Measurements from ENCODE around the gene MRPL51. TPM values are rescaled to one million over a fixed set of nuclear protein-coding genes. Genes with fewer than 3 reads are reported as not detected.

The MRPL51 gene
- total and polyA plus RNA-seq, 2 experiments from 2014 or later: 57.4 to 231 TPM

DNA sequence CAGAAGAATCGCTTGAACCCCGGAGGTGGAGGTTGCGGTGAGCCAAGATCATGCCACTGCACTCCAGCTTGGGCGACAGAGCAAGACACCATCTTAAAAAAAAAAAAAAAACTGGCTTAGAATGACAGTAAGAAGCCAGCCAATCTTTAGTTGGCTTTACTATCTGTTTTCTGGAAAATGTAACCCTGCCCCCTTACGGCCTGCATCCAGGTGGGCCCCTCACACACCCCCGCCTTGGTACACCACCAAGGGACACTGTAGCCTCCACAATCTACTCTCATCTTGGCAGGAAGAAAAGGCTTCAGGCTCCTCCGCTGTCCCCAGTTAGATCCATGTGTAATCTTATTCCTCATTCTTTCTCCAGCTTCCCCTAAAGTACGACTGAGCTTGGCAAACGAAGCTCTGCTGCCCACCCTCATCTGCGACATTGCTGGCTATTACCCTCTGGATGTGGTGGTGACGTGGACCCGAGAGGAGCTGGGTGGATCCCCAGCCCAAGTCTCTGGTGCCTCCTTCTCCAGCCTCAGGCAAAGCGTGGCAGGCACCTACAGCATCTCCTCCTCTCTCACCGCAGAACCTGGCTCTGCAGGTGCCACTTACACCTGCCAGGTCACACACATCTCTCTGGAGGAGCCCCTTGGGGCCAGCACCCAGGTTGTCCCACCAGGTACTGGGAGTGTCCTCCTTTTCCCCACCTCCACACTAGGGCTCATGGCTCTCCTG, 34.6 kb downstream of the MRPL51 start:
- WGBS (ENCODE audit: low lambda C conversion rate, missing lambda C conversion rate): 97% methylated on average over 14 of the region's 14 CpGs
- Histone ChIP-seq H3K4me3 (no peak overlapping the region), H2AFZ (no peak overlapping the region), H3K9me3 (ENCODE audit: low read depth) (no peaks in the 10 kb centered on the region), H3K27me3 (no peaks in the 10 kb centered on the region), H3K9me2 (replicated peaks; ENCODE audit: insufficient read depth) (no peaks in the 10 kb centered on the region), H3K4me2 (no peak overlapping the region), H4K20me1 (ENCODE audit: insufficient read depth, poor library complexity, severe bottlenecking) (no peaks in the 10 kb centered on the region), H3K4me1 (ENCODE audit: insufficient read depth) (no peaks in the 10 kb centered on the region), H3K79me2 (no peaks in the 10 kb centered on the region), H3K27ac (no peak overlapping the region), H3K36me3 (replicated peaks; ENCODE audit: insufficient read depth, low read depth) (no peaks in the 10 kb centered on the region)
- DNase-seq (ENCODE audit: low spot score): no peak
- TF ChIP-seq, protein P1, sequence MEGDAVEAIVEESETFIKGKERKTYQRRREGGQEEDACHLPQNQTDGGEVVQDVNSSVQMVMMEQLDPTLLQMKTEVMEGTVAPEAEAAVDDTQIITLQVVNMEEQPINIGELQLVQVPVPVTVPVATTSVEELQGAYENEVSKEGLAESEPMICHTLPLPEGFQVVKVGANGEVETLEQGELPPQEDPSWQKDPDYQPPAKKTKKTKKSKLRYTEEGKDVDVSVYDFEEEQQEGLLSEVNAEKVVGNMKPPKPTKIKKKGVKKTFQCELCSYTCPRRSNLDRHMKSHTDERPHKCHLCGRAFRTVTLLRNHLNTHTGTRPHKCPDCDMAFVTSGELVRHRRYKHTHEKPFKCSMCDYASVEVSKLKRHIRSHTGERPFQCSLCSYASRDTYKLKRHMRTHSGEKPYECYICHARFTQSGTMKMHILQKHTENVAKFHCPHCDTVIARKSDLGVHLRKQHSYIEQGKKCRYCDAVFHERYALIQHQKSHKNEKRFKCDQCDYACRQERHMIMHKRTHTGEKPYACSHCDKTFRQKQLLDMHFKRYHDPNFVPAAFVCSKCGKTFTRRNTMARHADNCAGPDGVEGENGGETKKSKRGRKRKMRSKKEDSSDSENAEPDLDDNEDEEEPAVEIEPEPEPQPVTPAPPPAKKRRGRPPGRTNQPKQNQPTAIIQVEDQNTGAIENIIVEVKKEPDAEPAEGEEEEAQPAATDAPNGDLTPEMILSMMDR (IDR thresholded peaks at IDR 0.05; ENCODE audit: poor library complexity): no peak
- TF ChIP-seq EZH2 (IDR thresholded peaks at IDR 0.05; ENCODE audit: borderline replicate concordance) (no peak), EZH2phosphoT487 (IDR thresholded peaks at IDR 0.05; ENCODE audit: low read depth, severe bottlenecking, unreplicated experiment) (no peak)

DNA sequence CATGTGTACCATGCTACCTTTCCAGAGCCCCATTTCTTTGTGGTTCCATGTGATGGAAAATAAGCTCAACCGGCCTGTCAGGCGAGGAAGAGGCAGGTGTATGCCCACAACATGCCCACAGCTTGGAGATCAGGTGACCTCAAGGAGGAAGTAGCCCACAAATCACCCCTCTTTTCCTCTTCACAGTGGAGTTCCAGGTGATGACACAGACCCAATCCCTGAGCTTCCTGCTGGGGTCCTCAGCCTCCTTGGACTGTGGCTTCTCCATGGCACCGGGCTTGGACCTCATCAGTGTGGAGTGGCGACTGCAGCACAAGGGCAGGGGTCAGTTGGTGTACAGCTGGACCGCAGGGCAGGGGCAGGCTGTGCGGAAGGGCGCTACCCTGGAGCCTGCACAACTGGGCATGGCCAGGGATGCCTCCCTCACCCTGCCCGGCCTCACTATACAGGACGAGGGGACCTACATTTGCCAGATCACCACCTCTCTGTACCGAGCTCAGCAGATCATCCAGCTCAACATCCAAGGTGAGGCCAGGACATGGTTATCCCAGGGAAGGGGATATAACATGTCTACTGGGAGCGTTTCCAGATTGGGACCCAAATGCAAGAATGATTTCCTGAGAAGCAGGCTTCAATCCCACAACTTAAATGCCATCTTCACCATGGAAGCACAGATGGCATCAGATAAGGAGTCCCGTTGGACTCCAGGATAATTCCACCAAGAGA, 35.7 kb downstream of the MRPL51 start:
- TF ChIP-seq, protein P1 (IDR thresholded peaks at IDR 0.05; ENCODE audit: poor library complexity): no peak
- TF ChIP-seq EZH2 (IDR thresholded peaks at IDR 0.05; ENCODE audit: borderline replicate concordance): no peak
- TF ChIP-seq EZH2phosphoT487 (IDR thresholded peaks at IDR 0.05; ENCODE audit: low read depth, severe bottlenecking, unreplicated experiment): no peak
- Histone ChIP-seq H2AFZ (no peak overlapping the region), H3K27ac (no peak overlapping the region), H3K36me3 (replicated peaks; ENCODE audit: insufficient read depth, low read depth) (no peaks in the 10 kb centered on the region), H3K4me1 (ENCODE audit: insufficient read depth) (peaks cover 2% of the 10 kb centered on the region), H3K4me3 (no peak overlapping the region), H4K20me1 (ENCODE audit: insufficient read depth, poor library complexity, severe bottlenecking) (no peaks in the 10 kb centered on the region), H3K27me3 (no peaks in the 10 kb centered on the region), H3K9me3 (ENCODE audit: low read depth) (no peaks in the 10 kb centered on the region), H3K9me2 (replicated peaks; ENCODE audit: insufficient read depth) (no peaks in the 10 kb centered on the region), H3K4me2 (no peak overlapping the region), H3K79me2 (no peaks in the 10 kb centered on the region)
- 96% methylated on average over 12 of the region's 12 CpGs for WGBS (ENCODE audit: low lambda C conversion rate, missing lambda C conversion rate)
- no peak for DNase-seq (ENCODE audit: low spot score)

DNA sequence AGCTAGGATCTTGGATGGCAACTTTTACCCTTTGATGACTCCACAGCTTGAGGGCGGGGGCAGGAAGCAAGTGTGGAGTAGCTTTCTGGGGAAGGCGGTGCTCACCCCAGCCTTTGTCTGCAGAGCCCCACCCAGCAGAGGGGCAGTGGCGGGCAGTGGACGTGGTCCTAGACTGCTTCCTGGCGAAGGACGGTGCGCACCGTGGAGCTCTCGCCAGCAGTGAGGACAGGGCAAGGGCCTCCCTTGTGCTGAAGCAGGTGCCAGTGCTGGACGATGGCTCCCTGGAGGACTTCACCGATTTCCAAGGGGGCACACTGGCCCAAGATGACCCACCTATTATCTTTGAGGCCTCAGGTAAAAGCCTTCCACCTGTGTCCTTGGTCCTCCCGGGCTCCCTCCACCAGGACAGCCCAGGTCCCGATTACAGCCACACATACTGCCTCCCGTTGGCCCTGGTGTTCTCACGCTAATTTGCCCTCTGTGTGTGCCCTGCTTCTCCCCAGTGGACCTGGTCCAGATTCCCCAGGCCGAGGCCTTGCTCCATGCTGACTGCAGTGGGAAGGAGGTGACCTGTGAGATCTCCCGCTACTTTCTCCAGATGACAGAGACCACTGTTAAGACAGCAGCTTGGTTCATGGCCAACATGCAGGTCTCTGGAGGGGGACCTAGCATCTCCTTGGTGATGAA, 40.0 kb downstream of the MRPL51 start:
- DNase-seq (ENCODE audit: low spot score): no peak
- H3K79me2 ChIP-seq: peaks cover 9% of the 10 kb centered on the region
- H4K20me1 ChIP-seq (ENCODE audit: insufficient read depth, poor library complexity, severe bottlenecking): no peaks in the 10 kb centered on the region
- H3K4me1 ChIP-seq (ENCODE audit: insufficient read depth): peaks cover 25% of the 10 kb centered on the region
- TF ChIP-seq EZH2phosphoT487 (IDR thresholded peaks at IDR 0.05; ENCODE audit: low read depth, severe bottlenecking, unreplicated experiment): no peak
- no peak for TF ChIP-seq EZH2 (IDR thresholded peaks at IDR 0.05; ENCODE audit: borderline replicate concordance)
- TF ChIP-seq, protein P1 (IDR thresholded peaks at IDR 0.05; ENCODE audit: poor library complexity): no peak
- no peaks in the 10 kb centered on the region for H3K9me3 ChIP-seq (ENCODE audit: low read depth)
- H3K4me2 ChIP-seq: peak overlapping the region; percentile 84
- H3K9me2 ChIP-seq (replicated peaks; ENCODE audit: insufficient read depth): no peaks in the 10 kb centered on the region
- H3K4me3 ChIP-seq: no peak overlapping the region
- WGBS (ENCODE audit: low lambda C conversion rate, missing lambda C conversion rate): 87% methylated on average over 17 of the region's 17 CpGs
- no peaks in the 10 kb centered on the region for H3K36me3 ChIP-seq (replicated peaks; ENCODE audit: insufficient read depth, low read depth)
- peak overlapping the region; percentile 97 for H3K27ac ChIP-seq
- no peaks in the 10 kb centered on the region for H3K27me3 ChIP-seq
- no peak overlapping the region for H2AFZ ChIP-seq
